HG03565 (cell line): ENCODE measurements around the gene DCAF4.

Experiments
- ATAC-seq: cut with Tn5 transposase; IDR thresholded peaks from one replicate; pipeline ENCODE4 v1.9.1; 2021; ENCODE audit warnings: mild to moderate bottlenecking, moderate library complexity; ENCODE audit not compliant: unreplicated experiment

The DCAF4 gene, protein sequence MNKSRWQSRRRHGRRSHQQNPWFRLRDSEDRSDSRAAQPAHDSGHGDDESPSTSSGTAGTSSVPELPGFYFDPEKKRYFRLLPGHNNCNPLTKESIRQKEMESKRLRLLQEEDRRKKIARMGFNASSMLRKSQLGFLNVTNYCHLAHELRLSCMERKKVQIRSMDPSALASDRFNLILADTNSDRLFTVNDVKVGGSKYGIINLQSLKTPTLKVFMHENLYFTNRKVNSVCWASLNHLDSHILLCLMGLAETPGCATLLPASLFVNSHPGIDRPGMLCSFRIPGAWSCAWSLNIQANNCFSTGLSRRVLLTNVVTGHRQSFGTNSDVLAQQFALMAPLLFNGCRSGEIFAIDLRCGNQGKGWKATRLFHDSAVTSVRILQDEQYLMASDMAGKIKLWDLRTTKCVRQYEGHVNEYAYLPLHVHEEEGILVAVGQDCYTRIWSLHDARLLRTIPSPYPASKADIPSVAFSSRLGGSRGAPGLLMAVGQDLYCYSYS

DNA sequence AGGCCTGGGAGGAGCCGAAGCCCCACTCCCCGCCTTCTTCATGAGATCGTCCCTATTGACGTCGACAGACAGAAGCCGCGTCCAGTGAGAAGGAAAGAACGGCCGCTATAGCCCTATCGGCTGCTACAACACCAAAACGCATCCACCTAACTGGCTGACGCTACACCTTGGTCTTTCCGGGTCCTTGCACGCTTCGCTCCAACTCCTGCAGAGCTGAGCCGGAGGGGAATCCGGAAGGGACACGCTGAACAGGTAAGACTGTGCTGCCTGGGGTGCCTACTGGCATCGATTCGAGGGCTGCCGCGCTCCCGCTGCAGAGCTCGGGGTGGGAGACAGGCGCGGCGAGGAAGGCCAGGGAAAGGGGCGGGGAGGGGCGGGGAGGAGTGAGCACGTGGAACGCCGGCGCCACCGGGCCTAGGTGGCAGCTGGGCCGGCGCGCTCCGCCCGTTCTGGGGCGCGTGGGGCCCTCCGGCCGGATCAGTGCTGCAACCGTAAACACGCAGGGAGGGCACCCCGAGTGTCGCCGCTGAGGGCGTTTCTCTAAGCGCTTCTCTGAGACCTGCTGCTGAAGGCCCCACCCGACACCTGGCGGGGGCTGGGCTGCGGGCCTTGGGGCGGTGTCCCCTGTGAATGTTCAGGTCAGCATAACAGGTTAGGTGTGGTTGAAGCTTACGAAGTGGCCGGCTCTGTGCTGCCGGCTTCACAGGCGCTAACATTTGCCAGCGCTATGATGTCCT, at the start of gene DCAF4:
Gene DCAF4 (plus strand): TSS at position 173 of the 737 bp plus-strand sequence. CDS start 11,515 bp downstream, outside the sequence.
- peak; percentile 91 for ATAC-seq

DNA sequence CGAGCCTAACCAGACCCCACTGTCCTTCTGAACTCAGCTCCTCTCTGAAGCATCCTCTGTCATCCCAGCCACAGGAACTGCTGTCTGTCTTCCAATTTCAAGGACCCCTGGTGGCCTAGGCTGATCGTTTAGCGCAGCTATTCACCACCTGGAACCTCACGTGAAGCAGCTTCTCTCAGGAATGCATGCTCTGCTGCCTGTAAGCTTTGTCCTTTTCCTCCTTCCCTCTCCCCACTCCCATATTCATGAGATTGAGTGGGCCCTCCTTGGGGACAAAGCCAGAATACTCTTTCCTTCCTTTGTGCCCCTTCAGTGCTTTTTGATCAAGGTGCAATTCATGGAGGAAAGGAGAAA, 49.6 kb upstream of the DCAF4 start:
- no peak for ATAC-seq

DNA sequence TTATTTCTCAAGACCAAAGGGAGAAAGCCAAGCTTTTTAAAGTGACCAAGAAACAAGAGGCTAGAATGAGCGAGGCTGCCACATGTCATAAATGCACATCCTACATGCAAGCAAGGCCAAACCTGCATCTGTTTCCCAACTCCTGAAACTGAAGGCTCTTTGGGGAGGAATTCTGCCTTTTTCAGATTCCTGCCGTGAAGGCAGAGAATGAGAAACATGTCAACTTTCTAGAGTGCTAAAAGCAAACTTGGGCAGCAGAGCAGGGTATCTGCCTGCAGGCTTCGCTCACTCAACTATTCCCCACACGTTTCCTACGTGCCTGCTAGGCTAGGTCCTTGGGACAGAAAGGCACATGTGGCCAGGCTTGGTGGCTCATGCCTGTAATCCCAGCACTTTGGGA, 47.5 kb upstream of the DCAF4 start:
- ATAC-seq = no peak

GRCh38 chr14:72879431-72879830, 46.8 kb upstream of the DCAF4 start:
- ATAC-seq = no peak

DNA sequence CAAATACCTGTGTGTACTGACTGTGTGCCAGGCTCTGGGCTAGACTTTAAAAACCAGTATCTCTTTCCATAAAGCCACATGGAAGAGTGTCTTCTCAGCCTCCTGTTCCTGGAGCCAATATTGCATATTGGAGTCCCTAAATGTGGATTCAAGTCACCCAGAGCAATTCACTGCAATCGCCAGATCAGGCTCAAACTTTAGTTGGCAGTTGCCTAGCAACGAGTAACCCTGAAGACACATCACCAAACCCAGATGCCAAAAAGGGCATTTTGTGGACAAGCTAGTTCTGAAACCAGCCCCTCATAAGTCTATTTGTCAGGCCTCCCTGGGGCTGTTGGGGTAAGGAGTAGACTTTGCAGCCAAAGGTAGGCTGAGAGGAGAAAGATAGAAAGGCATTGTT, 46.1 kb upstream of the DCAF4 start:
- ATAC-seq = no peak

- no peak for ATAC-seq
These were observed 45.4 kb upstream of the DCAF4 start for GRCh38 chr14:72880820-72881219.

GRCh38 chr14:72881543-72881942, 44.7 kb upstream of the DCAF4 start:
- no peak for ATAC-seq

DNA sequence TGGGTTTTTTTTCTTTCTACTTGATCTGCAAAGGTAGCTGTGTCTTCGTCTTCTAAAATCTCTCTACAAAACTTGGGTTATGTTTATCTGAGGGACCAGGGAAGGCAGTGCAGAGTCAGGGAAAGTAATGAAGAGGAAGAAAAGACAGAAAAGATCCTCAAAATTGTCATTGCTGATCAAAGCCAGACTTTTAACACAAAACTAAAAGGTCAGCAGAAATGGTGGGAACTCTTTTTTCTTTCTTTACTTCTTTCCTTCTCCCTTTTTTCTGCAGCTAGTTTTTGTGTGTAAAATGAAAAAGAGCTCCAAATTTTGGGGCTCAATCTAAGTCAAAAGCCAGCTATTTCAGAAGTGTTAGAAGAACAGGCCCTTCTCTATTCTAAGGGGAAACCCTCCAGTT, 44.2 kb upstream of the DCAF4 start:
- ATAC-seq = no peak

DNA sequence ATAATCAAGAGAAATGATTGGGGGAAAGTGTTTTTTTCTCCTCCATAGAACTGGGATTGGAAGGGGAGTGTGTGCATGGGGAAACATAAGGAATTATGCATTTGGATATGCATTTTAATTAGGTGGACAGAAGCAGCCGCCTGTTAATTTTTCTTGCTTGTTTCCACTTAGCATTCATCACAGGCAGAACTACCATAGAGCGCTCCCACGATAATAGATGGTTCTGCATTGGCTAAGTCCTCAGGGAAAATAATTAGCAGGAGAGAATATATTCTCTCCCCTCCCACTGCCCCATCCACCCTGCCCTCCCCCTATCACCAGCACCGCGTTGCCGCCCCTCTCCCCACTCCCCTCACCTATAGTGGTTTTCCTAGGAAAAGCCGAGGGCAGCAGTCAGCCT, 43.8 kb upstream of the DCAF4 start:
- no peak for ATAC-seq

DNA sequence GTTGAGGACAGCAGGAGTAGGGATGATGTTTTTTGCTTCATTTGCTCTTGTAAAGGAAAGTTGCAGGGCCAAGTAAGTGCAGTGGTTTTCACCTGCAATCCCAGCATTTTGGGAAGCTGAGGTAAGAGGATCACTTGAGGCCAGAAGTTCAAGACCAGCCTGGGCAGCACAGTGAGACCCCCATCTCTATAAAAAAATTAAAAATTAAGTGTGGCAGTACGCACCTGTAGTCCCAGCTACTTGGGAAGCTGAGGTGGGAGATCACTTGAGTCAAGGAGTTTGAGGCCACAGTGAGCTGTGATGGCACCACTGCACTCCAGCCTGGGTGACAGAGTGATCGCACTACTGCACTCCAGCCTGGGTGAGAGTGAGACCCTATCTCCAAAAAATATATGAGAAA, 43.2 kb upstream of the DCAF4 start:
- ATAC-seq = no peak

GRCh38 chr14:72883961-72884360, 42.3 kb upstream of the DCAF4 start:
- ATAC-seq = no peak

DNA sequence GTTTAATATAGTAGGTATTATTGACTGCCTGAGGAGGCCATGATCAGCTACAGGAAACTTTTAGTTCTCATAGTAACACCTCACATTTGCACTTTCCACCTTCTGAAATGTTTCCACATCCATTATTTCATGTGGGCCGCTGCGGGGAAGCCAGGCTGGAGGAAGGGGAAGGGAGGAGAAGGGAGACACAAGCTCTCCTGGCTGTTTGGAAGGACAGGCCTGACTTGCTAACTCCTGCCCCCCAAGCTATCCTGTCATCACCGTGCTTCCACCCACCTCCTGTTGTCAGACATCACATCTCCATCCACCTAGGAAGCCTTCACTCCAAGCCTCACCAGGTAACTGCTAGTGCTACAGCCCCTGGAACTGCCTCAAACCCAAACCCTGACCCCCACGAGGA, 41.9 kb upstream of the DCAF4 start:
- no peak for ATAC-seq

DNA sequence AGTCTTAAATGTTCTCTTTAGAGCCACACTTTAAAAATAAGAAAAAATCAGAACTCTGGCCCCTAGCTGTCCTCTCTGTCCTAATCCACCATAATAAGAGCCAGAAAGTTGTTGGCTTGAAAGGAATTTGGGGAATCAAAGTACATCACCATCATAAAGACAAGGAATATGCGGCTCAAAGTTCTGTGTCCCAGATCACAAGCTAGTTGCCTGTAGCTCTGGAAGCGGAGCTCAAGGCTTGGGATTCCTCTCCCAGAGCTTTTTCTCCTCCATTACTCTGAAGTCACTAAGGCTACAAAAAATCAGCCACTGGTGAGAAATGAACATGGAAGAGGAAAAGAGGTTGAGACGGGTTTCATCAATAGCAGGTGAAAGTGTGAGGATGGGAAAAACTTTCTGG, 38.8 kb upstream of the DCAF4 start:
- no peak for ATAC-seq

DNA sequence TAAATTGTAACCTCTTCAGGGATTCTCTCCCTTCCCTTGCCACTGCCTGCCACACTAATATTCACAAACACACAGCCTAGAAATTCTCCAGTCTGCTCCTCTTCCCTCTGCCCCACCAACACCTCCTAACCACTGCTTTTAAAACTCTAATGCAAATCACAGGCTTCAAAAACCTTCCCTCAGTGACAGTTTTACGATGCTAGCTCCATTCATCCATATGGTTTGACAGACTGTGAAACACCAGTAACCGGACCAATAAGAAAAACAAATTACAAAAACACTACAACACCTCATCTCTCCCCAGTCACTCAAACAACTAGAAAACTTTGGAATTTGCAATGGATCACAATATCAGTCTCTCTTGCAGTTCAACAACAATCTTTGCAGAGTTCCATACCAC, 38.1 kb upstream of the DCAF4 start:
- no peak for ATAC-seq

DNA sequence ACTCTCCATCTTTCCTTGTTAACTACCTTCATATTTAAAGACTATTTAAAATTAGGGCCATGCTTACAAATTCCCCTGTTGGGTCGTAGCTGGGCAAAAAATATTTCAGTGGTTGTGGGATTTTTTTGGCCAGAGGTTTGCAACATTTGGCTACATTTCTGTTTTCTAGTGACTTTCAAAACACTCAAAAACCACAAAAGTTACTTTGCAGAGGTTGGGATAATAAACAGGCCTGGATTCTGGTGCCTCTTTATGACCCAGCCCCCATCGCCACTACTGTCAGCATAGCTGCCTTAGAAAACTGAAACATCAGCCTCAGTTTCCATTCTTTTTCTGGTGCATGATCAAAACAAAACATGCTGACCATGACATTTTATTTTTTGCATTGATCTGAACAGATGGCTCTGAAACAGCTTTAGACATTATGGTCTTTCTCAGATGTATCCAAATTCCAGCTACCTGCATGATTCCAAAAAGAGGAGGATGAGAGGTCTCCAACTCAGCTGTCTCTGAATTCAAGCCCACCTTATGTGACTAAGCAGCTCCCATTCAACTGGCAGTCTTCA, 37.5 kb upstream of the DCAF4 start:
- no peak for ATAC-seq

- ATAC-seq = no peak
These were observed 36.9 kb upstream of the DCAF4 start for GRCh38 chr14:72889366-72889765.

- ATAC-seq = no peak
These were observed 34.6 kb upstream of the DCAF4 start for GRCh38 chr14:72891666-72892102.

DNA sequence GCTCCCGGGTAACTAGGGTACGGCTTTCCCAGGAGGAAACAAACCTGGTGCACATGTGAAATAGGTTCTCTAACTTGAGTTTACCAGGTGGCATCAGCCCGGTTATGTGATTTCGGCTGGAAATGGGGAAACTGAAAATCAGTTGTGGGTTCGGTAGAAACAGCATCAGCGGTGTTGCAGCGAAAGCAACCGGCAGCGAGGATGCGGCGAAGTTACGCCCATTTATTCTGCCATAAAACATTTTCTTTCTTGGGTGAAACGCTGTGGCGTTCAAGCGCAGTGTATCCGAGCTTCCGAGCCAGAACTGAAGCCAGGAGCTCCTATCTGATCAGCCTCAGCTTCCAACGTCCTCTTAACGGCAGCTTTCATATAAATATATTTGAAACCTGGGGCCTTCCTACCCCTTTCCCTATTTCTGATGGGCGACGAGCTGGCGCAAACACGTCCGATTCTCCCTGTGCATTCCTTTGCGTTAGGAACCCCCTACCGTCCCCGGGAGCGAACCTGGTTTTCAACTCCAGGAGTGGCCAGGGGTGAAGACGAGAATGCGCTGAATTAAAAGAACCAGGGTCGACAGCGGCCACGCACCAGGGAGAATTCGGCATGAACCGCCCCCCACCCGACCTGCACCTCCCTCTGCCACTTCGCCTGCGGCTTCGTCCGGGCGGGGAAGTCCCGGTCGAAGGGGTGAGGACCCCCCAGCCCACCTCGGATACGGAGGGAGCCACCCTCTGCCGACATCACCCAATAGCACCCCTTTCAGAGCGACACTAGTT, 34.0 kb upstream of the DCAF4 start:
- no peak for ATAC-seq

DNA sequence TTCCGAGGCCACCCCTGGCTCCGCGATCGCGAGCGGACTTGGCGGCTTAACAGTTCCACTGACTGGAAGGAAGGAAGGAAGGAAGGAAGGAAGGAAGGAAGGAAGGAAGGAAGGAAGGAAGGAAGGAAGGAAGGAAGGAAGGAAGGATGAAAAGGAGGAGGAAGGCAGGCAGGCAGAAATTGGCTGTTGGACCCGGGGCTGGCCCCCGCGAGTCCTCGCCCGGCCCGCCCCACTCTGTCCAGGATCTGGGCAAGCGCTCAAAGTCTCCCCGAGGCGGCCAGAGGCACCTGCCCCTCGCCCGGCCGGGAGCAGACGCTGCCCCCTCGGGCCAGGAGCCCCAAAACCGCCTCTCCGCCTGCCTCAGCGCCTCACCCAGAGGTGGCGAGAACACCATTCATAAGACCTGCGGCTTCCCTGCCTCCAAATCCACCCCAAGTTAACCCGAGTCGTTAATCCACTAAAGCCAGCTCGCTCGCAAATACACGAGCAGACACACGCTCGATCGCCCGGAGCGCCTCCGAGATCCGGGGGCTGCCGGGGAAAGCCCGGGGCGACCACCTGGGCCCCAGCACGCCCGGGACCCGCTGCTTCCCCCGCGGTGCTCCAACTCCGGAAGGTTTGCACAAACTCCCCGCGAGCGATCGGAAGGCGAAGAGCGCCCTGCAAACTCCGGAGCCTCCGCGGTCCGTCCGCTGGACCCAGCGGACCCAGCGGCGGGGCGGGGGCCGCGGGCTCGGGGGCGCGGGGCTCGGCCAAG, 33.2 kb upstream of the DCAF4 start:
- ATAC-seq = no peak

DNA sequence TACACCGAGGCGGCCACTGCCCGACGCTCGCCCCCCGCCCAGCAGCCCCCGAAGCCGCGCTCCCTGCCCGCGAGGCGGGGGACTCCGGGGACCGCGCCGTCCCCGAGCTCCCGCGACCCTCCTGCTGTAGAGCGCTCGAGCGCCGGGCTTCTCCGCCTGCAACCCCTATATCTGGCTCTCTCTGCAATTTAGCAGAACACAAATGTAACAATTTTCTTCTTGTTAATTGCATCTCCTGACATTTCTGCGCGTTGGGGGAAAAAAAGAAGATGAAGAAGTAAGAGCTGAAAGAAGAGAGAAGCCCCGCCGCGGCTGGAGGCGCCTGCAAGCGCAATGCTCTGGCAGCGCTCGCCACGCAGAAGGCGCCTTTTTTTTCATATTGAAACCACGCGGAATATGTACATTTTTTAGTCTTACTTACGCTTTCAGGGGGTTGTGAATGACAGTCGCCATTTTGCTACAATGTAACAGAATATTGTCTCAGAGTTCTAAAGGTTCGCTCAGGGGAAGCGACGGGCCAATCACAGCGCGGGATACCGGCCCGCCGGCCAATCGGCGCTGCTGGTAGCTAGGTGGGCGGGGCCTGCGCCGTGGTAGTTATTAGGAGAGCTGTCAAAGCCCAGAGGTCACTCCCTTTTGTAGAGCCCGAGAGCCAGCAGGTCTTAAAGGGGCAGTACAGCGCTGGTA, 32.5 kb upstream of the DCAF4 start, which contains the start of gene DPF3:
Gene DPF3 (minus strand): TSS at position 466 of the 687 bp plus-strand sequence. CDS start 13 bp downstream, at position 453.
- peak; percentile 92 for ATAC-seq
